Activated CD8-positive, alpha-beta T cell treated with anti-CD3 and anti-CD28 coated beads, Interleukin-2, amount 10 ng/mL, durations not matched to agents 7 days and 5 days (primary cell): ENCODE data around the gene BACE1-AS. TPM values are rescaled to one million over a fixed set of nuclear protein-coding genes. Genes with fewer than 3 reads are reported as not detected.
"Not testable (repeated sequence)": the region's sequence is repeated elsewhere in the genome, so short reads cannot be mapped to it uniquely, and the experiment has no call there.

Source experiments
- ATAC-seq: fragments of 150-1000 bp; cut with Tn5 transposase; one replicate; pipeline ENCODE4 v1.10.0; 2021; ENCODE audit warnings: moderate library complexity
- CTCF ChIA-PET: fragments of 350-600 bp; sonication (Branson Sonifier 250); formaldehyde crosslinking; loops from one replicate; lab custom pipeline; 2021; ENCODE audit warnings: antibody characterized with exemption; lab: Charles Lee
- POLR2A ChIA-PET: fragments of 350-600 bp; sonication (Branson Sonifier 250); formaldehyde crosslinking; loops from one replicate; lab custom pipeline; 2021; ENCODE audit warnings: antibody characterized with exemption; lab: Charles Lee
- DNase-seq: peaks from one replicate; pipeline ENCODE4 v3.0.0-alpha.2; 2020
- H3K27ac Mint-ChIP-seq: one replicate; pipeline ENCODE4 v1.8.0; 2021; ENCODE audit warnings: mild to moderate bottlenecking, mixed read lengths
- H3K27me3 Mint-ChIP-seq: one replicate; pipeline ENCODE4 v1.8.0; 2021; ENCODE audit warnings: low read depth, mixed read lengths
- H3K36me3 Mint-ChIP-seq: one replicate; pipeline ENCODE4 v1.8.0; 2021; ENCODE audit warnings: low read depth, mixed read lengths
- H3K4me1 Mint-ChIP-seq: one replicate; pipeline ENCODE4 v1.8.0; 2021; ENCODE audit warnings: low read depth, mixed read lengths
- H3K4me3 Mint-ChIP-seq: one replicate; pipeline ENCODE4 v1.8.0; 2021; ENCODE audit warnings: mild to moderate bottlenecking, mixed read lengths
- H3K9me3 Mint-ChIP-seq: one replicate; pipeline ENCODE4 v1.8.0; 2022; ENCODE audit warnings: mixed read lengths; ENCODE audit not compliant: insufficient read depth
- total RNA-seq, 2 experiments: library from RNA; stranded (reverse); gene quantifications; one replicate each; pipeline ENCODE4 v1.2.3, GENCODE V29; 2021

BACE1-AS gene
- total RNA-seq, result 1 to 10 TPM; 3.8 to 4.3 TPM

GRCh38 chr11:117290809-117291396 lies at the start of gene BACE1-AS:
Gene BACE1-AS, plus strand, starts transcription at chr11:117291346.
- DNase-seq (no peak), ATAC-seq (no peak)
- H3K27me3 Mint-ChIP-seq, result no peaks in the 10 kb centered on the region
- H3K36me3 Mint-ChIP-seq, result no peaks in the 10 kb centered on the region
- CTCF ChIA-PET, result no interaction called here
- no peak within 1 kb of the TSS for H3K4me3 Mint-ChIP-seq
- POLR2A ChIA-PET, result no interaction called here
- no peak within 1 kb of the TSS for H3K27ac Mint-ChIP-seq
- H3K9me3 Mint-ChIP-seq, result no peaks in the 10 kb centered on the region
- no peaks in the 10 kb centered on the region for H3K4me1 Mint-ChIP-seq

- no peak for DNase-seq
- ATAC-seq, result no peak
- Mint-ChIP-seq H3K27ac (no peak overlapping the region), H3K27me3 (no peaks in the 10 kb centered on the region), H3K9me3 (no peaks in the 10 kb centered on the region), H3K36me3 (peaks cover 27% of the 10 kb centered on the region), H3K4me3 (no peak overlapping the region), H3K4me1 (peaks cover 2% of the 10 kb centered on the region)
- ChIA-PET POLR2A (interaction anchor here (0.8 kb wide), 1 partner anchor 17 kb away, joined by 3 read pairs; the partner anchor contains the start of gene PCSK7), CTCF (no interaction called here)
These were observed 42.8 kb upstream of the BACE1-AS start for GRCh38 chr11:117248341-117248740.

GRCh38 chr11:117249571-117249970 lies 41.6 kb upstream of the BACE1-AS start:
- DNase-seq, result no peak
- ATAC-seq, result no peak
- no peaks in the 10 kb centered on the region for H3K9me3 Mint-ChIP-seq
- H3K36me3 Mint-ChIP-seq, result peaks cover 26% of the 10 kb centered on the region
- no peak overlapping the region for H3K27ac Mint-ChIP-seq
- H3K27me3 Mint-ChIP-seq, result no peaks in the 10 kb centered on the region
- H3K4me3 Mint-ChIP-seq, result no peak overlapping the region
- peaks cover 2% of the 10 kb centered on the region for H3K4me1 Mint-ChIP-seq
- ChIA-PET CTCF (interaction anchor here (0.7 kb wide), 1 partner anchor 9 kb away, joined by 3 read pairs; no protein-coding TSS in a partner anchor), POLR2A (no interaction called here)

- DNase-seq (no peak), ATAC-seq (no peak)
- Mint-ChIP-seq H3K4me1 (peaks cover 2% of the 10 kb centered on the region), H3K27ac (no peak overlapping the region), H3K36me3 (peaks cover 16% of the 10 kb centered on the region), H3K4me3 (no peak overlapping the region), H3K9me3 (no peaks in the 10 kb centered on the region), H3K27me3 (no peaks in the 10 kb centered on the region)
- ChIA-PET POLR2A (no interaction called here), CTCF (no interaction called here)
These were observed 39.6 kb upstream of the BACE1-AS start for GRCh38 chr11:117251506-117251905.

GRCh38 chr11:117255966-117256365 lies 35.2 kb upstream of the BACE1-AS start:
- ChIA-PET POLR2A (no interaction called here), CTCF (interaction anchor here (0.6 kb wide), 1 partner anchor 95 kb away, joined by 4 read pairs; no protein-coding TSS in a partner anchor)
- Mint-ChIP-seq H3K27me3 (no peaks in the 10 kb centered on the region), H3K36me3 (peaks cover 3% of the 10 kb centered on the region), H3K4me1 (peaks cover 2% of the 10 kb centered on the region), H3K27ac (no peak overlapping the region), H3K4me3 (no peak overlapping the region), H3K9me3 (no peaks in the 10 kb centered on the region)
- ATAC-seq, result no peak
- DNase-seq, result no peak

- ChIA-PET POLR2A (no interaction called here), CTCF (interaction anchor here (0.6 kb wide), 1 partner anchor 96 kb away, joined by 4 read pairs; no protein-coding TSS in a partner anchor)
- no peaks in the 10 kb centered on the region for H3K9me3 Mint-ChIP-seq
- H3K36me3 Mint-ChIP-seq, result peaks cover 3% of the 10 kb centered on the region
- no peak overlapping the region for H3K27ac Mint-ChIP-seq
- no peak overlapping the region for H3K4me3 Mint-ChIP-seq
- H3K4me1 Mint-ChIP-seq, result peaks cover under 1% of the 10 kb centered on the region
- DNase-seq (no peak), ATAC-seq (no peak)
- no peaks in the 10 kb centered on the region for H3K27me3 Mint-ChIP-seq
These were observed 34.6 kb upstream of the BACE1-AS start for GRCh38 chr11:117256573-117256972.

- Mint-ChIP-seq H3K4me3 (no peak overlapping the region), H3K27me3 (no peaks in the 10 kb centered on the region), H3K36me3 (peaks cover 3% of the 10 kb centered on the region), H3K27ac (no peak overlapping the region), H3K9me3 (no peaks in the 10 kb centered on the region), H3K4me1 (no peaks in the 10 kb centered on the region)
- ATAC-seq (no peak), DNase-seq (no peak)
- POLR2A ChIA-PET, result no interaction called here
- CTCF ChIA-PET, result no interaction called here
These were observed 32.6 kb upstream of the BACE1-AS start for GRCh38 chr11:117258576-117258975.

GRCh38 chr11:117259417-117259816 lies 31.7 kb upstream of the BACE1-AS start:
- no peak overlapping the region for H3K27ac Mint-ChIP-seq
- ATAC-seq (no peak), DNase-seq (no peak)
- no peaks in the 10 kb centered on the region for H3K27me3 Mint-ChIP-seq
- H3K4me1 Mint-ChIP-seq, result no peaks in the 10 kb centered on the region
- peaks cover under 1% of the 10 kb centered on the region for H3K36me3 Mint-ChIP-seq
- ChIA-PET POLR2A (no interaction called here), CTCF (no interaction called here)
- no peaks in the 10 kb centered on the region for H3K9me3 Mint-ChIP-seq
- H3K4me3 Mint-ChIP-seq, result no peak overlapping the region

- H3K4me1 Mint-ChIP-seq, H3K36me3 Mint-ChIP-seq, POLR2A ChIA-PET, DNase-seq, H3K4me3 Mint-ChIP-seq, CTCF ChIA-PET, H3K27ac Mint-ChIP-seq, H3K27me3 Mint-ChIP-seq, H3K9me3 Mint-ChIP-seq, ATAC-seq: not testable (repeated sequence)
These were observed 26.4 kb upstream of the BACE1-AS start for GRCh38 chr11:117264624-117265323.

- Mint-ChIP-seq H3K27ac (no peak overlapping the region), H3K4me3 (no peak overlapping the region), H3K4me1 (no peaks in the 10 kb centered on the region), H3K36me3 (peaks cover 4% of the 10 kb centered on the region), H3K27me3 (no peaks in the 10 kb centered on the region), H3K9me3 (no peaks in the 10 kb centered on the region)
- no peak for DNase-seq
- ChIA-PET CTCF (no interaction called here), POLR2A (no interaction called here)
- no peak for ATAC-seq
These were observed 25.4 kb upstream of the BACE1-AS start for GRCh38 chr11:117265745-117266144.

- no peak overlapping the region for H3K4me3 Mint-ChIP-seq
- POLR2A ChIA-PET, result no interaction called here
These were observed 21.3 kb upstream of the BACE1-AS start for GRCh38 chr11:117269856-117270255.

GRCh38 chr11:117271208-117271607 lies 19.9 kb upstream of the BACE1-AS start:
- Mint-ChIP-seq H3K27ac (no peak overlapping the region), H3K36me3 (peaks cover 13% of the 10 kb centered on the region), H3K27me3 (no peaks in the 10 kb centered on the region), H3K4me1 (peaks cover 2% of the 10 kb centered on the region), H3K4me3 (no peak overlapping the region), H3K9me3 (no peaks in the 10 kb centered on the region)
- CTCF ChIA-PET, result interaction anchor here (0.6 kb wide), 1 partner anchor 350 kb away, joined by 3 read pairs; no protein-coding TSS in a partner anchor
- DNase-seq (no peak), ATAC-seq (no peak)
- POLR2A ChIA-PET, result no interaction called here

More at GRCh38 chr11:117269856-117270255, 21.3 kb upstream of the BACE1-AS start:
- Mint-ChIP-seq H3K27me3 (no peaks in the 10 kb centered on the region), H3K36me3 (peaks cover 8% of the 10 kb centered on the region), H3K27ac (no peak overlapping the region), H3K4me1 (no peaks in the 10 kb centered on the region), H3K9me3 (no peaks in the 10 kb centered on the region)
- DNase-seq (no peak), ATAC-seq (no peak)
- CTCF ChIA-PET, result no interaction called here
